ENCODE results near the gene CACNB2.

The CACNB2 gene

DNA sequence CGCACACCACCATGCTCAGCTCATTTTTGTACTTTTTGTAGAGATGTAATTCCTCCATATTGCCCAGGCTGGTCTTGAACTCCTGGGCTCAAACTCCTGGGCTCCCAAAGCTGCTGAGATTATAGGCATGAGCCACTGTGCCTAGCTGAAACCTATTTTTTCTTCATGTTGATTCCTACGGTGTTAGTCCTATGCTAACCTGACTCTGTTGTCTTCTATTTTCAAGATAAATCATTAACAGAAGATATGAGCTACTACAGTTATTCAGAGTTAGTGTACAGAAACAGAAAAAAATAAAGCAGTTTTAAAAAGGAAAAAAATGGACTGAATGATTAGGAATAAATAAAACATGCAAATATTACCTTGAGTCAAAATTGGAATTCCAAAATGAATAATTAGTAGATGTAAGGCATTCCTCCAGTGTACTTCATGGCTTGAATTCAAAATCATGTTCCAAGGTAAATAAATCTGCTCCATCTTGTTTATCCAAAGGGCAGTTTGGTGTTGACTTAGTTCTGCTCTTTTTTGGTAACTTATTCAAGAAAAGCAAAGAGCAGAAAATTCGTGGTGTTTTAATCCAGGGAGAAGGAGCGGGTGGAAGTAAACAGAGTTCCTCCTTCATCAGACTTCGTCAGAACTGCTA, 185.8 kb downstream of the CACNB2 start:
- no peak overlapping the region for H3K4me3 ChIP-seq (ENCODE audit: low read depth, low read length)
- TF ChIP-seq, protein P1, sequence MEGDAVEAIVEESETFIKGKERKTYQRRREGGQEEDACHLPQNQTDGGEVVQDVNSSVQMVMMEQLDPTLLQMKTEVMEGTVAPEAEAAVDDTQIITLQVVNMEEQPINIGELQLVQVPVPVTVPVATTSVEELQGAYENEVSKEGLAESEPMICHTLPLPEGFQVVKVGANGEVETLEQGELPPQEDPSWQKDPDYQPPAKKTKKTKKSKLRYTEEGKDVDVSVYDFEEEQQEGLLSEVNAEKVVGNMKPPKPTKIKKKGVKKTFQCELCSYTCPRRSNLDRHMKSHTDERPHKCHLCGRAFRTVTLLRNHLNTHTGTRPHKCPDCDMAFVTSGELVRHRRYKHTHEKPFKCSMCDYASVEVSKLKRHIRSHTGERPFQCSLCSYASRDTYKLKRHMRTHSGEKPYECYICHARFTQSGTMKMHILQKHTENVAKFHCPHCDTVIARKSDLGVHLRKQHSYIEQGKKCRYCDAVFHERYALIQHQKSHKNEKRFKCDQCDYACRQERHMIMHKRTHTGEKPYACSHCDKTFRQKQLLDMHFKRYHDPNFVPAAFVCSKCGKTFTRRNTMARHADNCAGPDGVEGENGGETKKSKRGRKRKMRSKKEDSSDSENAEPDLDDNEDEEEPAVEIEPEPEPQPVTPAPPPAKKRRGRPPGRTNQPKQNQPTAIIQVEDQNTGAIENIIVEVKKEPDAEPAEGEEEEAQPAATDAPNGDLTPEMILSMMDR (IDR thresholded peaks at IDR 0.05; ENCODE audit: borderline replicate concordance, insufficient read depth, low read depth, low read length): no peak

DNA sequence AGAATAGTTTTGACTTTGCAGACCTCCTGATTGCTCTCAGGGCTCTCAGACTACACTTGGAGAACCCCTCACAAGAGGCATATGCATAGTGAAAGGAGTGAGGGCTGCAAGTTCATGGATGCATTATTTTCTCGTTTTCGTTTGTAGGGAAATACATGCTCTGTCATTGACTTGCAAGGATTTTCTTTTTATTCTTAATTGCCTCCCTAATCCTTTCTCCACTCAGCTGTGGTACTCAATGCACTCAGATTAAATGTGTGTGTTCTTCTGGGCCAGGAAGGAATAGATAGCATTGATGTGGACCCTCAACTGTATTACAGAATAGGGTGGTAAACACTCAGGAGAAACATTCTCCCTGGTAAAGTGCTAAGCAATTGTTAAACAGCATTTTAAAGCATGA, 188.7 kb downstream of the CACNB2 start:
- TF ChIP-seq, protein P1 (IDR thresholded peaks at IDR 0.05; ENCODE audit: borderline replicate concordance, insufficient read depth, low read depth, low read length): no peak
- no peak overlapping the region for H3K4me3 ChIP-seq (ENCODE audit: low read depth, low read length)

GRCh38 chr10:18332048-18332447, 191.8 kb downstream of the CACNB2 start:
- no peak overlapping the region for H3K4me3 ChIP-seq (ENCODE audit: low read depth, low read length)
- TF ChIP-seq, protein P1 (IDR thresholded peaks at IDR 0.05; ENCODE audit: borderline replicate concordance, insufficient read depth, low read depth, low read length): no peak

DNA sequence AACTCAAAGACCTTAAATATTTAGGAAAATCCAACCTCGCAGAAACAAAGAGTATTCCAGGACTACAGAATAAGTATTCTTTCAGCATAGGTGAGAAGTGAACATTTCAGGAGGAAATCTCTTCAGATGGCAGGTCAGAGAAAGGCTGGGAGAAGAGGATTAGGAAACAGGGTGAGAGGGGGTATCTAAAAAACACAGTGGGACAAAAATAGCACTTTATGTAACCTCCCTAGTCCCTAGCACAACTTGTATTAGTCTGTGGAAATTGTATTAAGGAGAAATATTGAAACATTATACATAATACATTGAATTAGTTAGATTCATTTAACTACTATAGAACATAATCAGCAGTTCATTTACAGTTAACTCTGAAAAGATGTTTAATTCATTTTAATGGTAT, 192.3 kb downstream of the CACNB2 start:
- TF ChIP-seq, protein P1 (IDR thresholded peaks at IDR 0.05; ENCODE audit: borderline replicate concordance, insufficient read depth, low read depth, low read length): no peak
- H3K4me3 ChIP-seq (ENCODE audit: low read depth, low read length): no peak overlapping the region

GRCh38 chr10:18333621-18334020, 193.4 kb downstream of the CACNB2 start:
- TF ChIP-seq, protein P1 (IDR thresholded peaks at IDR 0.05; ENCODE audit: borderline replicate concordance, insufficient read depth, low read depth, low read length): no peak
- no peak overlapping the region for H3K4me3 ChIP-seq (ENCODE audit: low read depth, low read length)

DNA sequence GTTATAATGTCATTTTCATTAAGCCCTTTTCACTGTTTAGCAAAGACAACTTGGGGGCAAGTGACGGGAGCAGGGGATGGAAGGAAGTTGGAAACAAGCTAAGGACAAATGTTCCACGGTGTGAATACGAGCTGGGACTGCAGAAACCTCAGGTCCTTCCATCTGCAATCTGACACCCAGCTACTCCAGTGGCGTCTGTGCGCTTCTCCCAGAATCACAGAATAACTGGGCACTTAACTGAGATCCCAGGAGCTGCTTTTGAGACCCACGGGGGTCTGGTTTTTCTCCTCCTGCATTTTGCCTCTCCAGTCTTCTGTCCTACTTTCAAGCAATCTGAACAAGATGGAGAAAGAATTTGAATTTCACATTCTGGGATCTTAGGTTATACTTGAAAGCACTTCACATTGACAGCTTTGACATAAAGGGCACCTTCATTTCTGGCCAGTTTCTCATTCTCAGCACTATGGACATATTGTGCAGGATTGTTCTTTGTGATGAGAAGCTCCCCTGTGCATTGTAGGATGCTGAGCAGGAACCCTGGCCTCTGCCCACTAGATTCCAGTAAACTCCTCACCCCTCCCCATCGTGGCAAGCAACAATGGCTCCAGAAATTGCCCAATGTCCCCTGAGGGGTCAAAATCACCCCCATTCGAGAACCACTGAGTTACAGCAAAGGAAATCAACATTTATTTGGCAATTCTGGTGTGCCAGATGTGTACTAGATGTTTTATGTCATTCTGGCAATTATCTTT, 194.1 kb downstream of the CACNB2 start:
- H3K4me3 ChIP-seq (ENCODE audit: low read depth, low read length): no peak overlapping the region
- TF ChIP-seq, protein P1 (IDR thresholded peaks at IDR 0.05; ENCODE audit: borderline replicate concordance, insufficient read depth, low read depth, low read length): no peak
